Lower leg skin (tissue), 3 donors: ENCODE measurements around the gene DHRS2.

ENCODE experiments used
- POLR2A ChIP-seq, 2 donors: fragments of 450-650 bp; IDR thresholded peaks; one replicate each; pipeline ENCODE4 v1.6.1; 2016 to 2017; ENCODE audit warnings: antibody characterized with exemption in 2 of 2, mild to moderate bottlenecking in 1 of 2, moderate library complexity in 1 of 2
- TF ChIP-seq, protein P1 (sequence below), 3 donors: fragments of 450-650 bp; IDR thresholded peaks; one replicate each; pipeline ENCODE4 v1.5.1; 2016; ENCODE audit warnings: antibody characterized with exemption in 3 of 3, mild to moderate bottlenecking in 3 of 3, moderate library complexity in 2 of 3

DNA sequence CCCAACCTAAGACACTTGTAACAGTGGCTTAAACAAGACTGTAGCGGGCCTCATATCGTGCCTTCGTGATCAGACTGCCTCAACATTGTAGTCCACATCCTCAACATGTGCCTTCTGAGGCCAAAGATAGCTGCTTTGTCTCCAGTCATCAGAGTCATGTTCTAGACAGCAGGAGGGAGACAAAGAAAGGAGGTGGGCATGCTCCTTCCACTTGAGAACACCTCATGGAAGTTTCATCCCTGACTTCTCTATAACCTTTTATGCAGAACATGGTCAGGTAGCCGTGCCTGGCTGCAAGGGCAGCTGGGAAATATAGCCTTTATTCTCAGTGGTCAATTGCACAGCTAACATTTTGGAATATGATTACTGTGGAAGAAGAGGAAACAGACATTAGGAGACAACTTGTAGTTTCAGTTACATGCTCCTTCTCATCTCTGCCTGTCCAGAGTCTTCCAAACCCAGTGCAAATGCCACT, 25.3 kb upstream of the DHRS2 start:
- TF ChIP-seq POLR2A (IDR thresholded peaks at IDR 0.05) = no peak
- TF ChIP-seq, protein P1, sequence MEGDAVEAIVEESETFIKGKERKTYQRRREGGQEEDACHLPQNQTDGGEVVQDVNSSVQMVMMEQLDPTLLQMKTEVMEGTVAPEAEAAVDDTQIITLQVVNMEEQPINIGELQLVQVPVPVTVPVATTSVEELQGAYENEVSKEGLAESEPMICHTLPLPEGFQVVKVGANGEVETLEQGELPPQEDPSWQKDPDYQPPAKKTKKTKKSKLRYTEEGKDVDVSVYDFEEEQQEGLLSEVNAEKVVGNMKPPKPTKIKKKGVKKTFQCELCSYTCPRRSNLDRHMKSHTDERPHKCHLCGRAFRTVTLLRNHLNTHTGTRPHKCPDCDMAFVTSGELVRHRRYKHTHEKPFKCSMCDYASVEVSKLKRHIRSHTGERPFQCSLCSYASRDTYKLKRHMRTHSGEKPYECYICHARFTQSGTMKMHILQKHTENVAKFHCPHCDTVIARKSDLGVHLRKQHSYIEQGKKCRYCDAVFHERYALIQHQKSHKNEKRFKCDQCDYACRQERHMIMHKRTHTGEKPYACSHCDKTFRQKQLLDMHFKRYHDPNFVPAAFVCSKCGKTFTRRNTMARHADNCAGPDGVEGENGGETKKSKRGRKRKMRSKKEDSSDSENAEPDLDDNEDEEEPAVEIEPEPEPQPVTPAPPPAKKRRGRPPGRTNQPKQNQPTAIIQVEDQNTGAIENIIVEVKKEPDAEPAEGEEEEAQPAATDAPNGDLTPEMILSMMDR (IDR thresholded peaks at IDR 0.05) = no peak
